ENCODE results near the gene EPN2. TPM values are rescaled to one million over a fixed set of nuclear protein-coding genes. Genes with fewer than 3 reads are reported as not detected.

The EPN2 gene
- total and polyA plus RNA-seq, 2 experiments from 2014 or later = 34.0 to 149 TPM

DNA sequence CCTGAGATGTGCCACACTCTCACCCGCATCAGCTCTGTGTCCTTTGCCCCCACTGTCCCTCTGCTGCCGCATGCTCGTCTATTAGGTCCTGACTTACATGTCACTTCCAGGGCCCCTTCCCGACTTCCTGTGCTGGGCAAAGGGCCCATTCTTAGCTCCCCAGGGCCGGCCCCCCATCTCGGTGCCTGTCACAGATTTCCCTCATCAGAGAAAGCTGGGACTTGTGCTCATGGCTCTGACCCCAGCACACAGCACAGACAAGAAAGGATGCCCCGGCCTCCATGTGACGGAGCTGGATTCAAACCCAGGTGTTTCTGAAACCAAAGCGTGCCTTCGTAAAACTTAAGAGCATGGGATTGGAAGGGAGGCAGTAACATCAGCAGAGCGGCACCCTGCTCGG lies 135.3 kb downstream of the EPN2 start:
- no peak for TF ChIP-seq ZNF331 (CRISPR knock-in tag; IDR thresholded peaks at IDR 0.05; ENCODE audit: low read depth)
- H2AFZ ChIP-seq = no peak overlapping the region
- Mint-ChIP-seq H3K9me3 (no peaks in the 10 kb centered on the region; the same call in 2 of the 3 replicates), H3K27me3 (ENCODE audit: insufficient read depth, low read depth, poor library complexity) (peaks cover 6% of the 10 kb centered on the region), H3K4me3 (no peak overlapping the region), H3K27ac (no peak overlapping the region), H3K36me3 (ENCODE audit: low read depth) (no peaks in the 10 kb centered on the region; the same call in 2 of the 3 replicates), H3K4me1 (peaks cover 16% of the 10 kb centered on the region)
- H3K4me2 ChIP-seq = no peak overlapping the region
- 0 out of 2 replicates have a peak, but pooled peaks cover 7% of the 10 kb centered on the region for H3K79me2 ChIP-seq (replicated peaks; ENCODE audit: insufficient read depth)
- H3K9me2 ChIP-seq (ENCODE audit: insufficient read depth) = no peaks in the 10 kb centered on the region
- no peaks in the 10 kb centered on the region for H4K20me1 ChIP-seq (replicated peaks; ENCODE audit: insufficient read depth)
- no peak overlapping the region for H3K4me3 ChIP-seq
- no peak overlapping the region for H3K27ac ChIP-seq (ENCODE audit: low read depth)
- H3F3A ChIP-seq (replicated peaks; ENCODE audit: low read depth) = no peaks in the 10 kb centered on the region; the same call in 1 of the 2 replicates
- DNase-seq (ENCODE audit: low spot score) (no peak), ATAC-seq (no peak)
- H3K36me3 ChIP-seq (ENCODE audit: insufficient read depth) = no peaks in the 10 kb centered on the region
- H3K27me3 ChIP-seq (ENCODE audit: insufficient read depth) = no peaks in the 10 kb centered on the region
- peaks cover 5% of the 10 kb centered on the region for H3K4me1 ChIP-seq (ENCODE audit: insufficient read depth)

GRCh38 chr17:19372866-19373504 lies 135.8 kb downstream of the EPN2 start:
- Histone ChIP-seq H3K27ac (ENCODE audit: low read depth) (no peak overlapping the region), H3K4me2 (no peak overlapping the region), H3K27me3 (ENCODE audit: insufficient read depth) (no peaks in the 10 kb centered on the region), H3F3A (replicated peaks; ENCODE audit: low read depth) (no peaks in the 10 kb centered on the region; the same call in 1 of the 2 replicates), H3K79me2 (replicated peaks; ENCODE audit: insufficient read depth) (0 out of 2 replicates have a peak, but pooled peaks cover 7% of the 10 kb centered on the region), H3K4me1 (ENCODE audit: insufficient read depth) (peaks cover 5% of the 10 kb centered on the region), H3K36me3 (ENCODE audit: insufficient read depth) (no peaks in the 10 kb centered on the region), H4K20me1 (replicated peaks; ENCODE audit: insufficient read depth) (no peaks in the 10 kb centered on the region), H2AFZ (no peak overlapping the region), H3K4me3 (no peak overlapping the region), H3K9me2 (ENCODE audit: insufficient read depth) (no peaks in the 10 kb centered on the region)
- Mint-ChIP-seq H3K27me3 (ENCODE audit: insufficient read depth, low read depth, poor library complexity) (peaks cover 10% of the 10 kb centered on the region), H3K27ac (no peak overlapping the region), H3K9me3 (no peaks in the 10 kb centered on the region; the same call in 2 of the 3 replicates), H3K36me3 (ENCODE audit: low read depth) (no peaks in the 10 kb centered on the region; the same call in 2 of the 3 replicates), H3K4me1 (peaks cover 16% of the 10 kb centered on the region), H3K4me3 (no peak overlapping the region)
- ATAC-seq (no peak), DNase-seq (ENCODE audit: low spot score) (peak; percentile 31)
- no peak for TF ChIP-seq EZH2phosphoT487 (IDR thresholded peaks at IDR 0.05; ENCODE audit: unreplicated experiment)
- TF ChIP-seq JUNB (IDR thresholded peaks at IDR 0.05; ENCODE audit: unreplicated experiment) = no peak
- TF ChIP-seq, protein P1, sequence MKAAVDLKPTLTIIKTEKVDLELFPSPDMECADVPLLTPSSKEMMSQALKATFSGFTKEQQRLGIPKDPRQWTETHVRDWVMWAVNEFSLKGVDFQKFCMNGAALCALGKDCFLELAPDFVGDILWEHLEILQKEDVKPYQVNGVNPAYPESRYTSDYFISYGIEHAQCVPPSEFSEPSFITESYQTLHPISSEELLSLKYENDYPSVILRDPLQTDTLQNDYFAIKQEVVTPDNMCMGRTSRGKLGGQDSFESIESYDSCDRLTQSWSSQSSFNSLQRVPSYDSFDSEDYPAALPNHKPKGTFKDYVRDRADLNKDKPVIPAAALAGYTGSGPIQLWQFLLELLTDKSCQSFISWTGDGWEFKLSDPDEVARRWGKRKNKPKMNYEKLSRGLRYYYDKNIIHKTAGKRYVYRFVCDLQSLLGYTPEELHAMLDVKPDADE (IDR thresholded peaks at IDR 0.05) = no peak
- no peak for TF ChIP-seq ZNF114 (CRISPR knock-in tag; IDR thresholded peaks at IDR 0.05)
- TF ChIP-seq STAT1 (IDR thresholded peaks at IDR 0.05; ENCODE audit: unreplicated experiment) = no peak
- TF ChIP-seq EZH2 (IDR thresholded peaks at IDR 0.05; ENCODE audit: low read depth, unreplicated experiment) = no peak
- no peak for TF ChIP-seq CREB1 (CRISPR knock-in tag; IDR thresholded peaks at IDR 0.05; ENCODE audit: low read depth)
- TF ChIP-seq, protein P2, sequence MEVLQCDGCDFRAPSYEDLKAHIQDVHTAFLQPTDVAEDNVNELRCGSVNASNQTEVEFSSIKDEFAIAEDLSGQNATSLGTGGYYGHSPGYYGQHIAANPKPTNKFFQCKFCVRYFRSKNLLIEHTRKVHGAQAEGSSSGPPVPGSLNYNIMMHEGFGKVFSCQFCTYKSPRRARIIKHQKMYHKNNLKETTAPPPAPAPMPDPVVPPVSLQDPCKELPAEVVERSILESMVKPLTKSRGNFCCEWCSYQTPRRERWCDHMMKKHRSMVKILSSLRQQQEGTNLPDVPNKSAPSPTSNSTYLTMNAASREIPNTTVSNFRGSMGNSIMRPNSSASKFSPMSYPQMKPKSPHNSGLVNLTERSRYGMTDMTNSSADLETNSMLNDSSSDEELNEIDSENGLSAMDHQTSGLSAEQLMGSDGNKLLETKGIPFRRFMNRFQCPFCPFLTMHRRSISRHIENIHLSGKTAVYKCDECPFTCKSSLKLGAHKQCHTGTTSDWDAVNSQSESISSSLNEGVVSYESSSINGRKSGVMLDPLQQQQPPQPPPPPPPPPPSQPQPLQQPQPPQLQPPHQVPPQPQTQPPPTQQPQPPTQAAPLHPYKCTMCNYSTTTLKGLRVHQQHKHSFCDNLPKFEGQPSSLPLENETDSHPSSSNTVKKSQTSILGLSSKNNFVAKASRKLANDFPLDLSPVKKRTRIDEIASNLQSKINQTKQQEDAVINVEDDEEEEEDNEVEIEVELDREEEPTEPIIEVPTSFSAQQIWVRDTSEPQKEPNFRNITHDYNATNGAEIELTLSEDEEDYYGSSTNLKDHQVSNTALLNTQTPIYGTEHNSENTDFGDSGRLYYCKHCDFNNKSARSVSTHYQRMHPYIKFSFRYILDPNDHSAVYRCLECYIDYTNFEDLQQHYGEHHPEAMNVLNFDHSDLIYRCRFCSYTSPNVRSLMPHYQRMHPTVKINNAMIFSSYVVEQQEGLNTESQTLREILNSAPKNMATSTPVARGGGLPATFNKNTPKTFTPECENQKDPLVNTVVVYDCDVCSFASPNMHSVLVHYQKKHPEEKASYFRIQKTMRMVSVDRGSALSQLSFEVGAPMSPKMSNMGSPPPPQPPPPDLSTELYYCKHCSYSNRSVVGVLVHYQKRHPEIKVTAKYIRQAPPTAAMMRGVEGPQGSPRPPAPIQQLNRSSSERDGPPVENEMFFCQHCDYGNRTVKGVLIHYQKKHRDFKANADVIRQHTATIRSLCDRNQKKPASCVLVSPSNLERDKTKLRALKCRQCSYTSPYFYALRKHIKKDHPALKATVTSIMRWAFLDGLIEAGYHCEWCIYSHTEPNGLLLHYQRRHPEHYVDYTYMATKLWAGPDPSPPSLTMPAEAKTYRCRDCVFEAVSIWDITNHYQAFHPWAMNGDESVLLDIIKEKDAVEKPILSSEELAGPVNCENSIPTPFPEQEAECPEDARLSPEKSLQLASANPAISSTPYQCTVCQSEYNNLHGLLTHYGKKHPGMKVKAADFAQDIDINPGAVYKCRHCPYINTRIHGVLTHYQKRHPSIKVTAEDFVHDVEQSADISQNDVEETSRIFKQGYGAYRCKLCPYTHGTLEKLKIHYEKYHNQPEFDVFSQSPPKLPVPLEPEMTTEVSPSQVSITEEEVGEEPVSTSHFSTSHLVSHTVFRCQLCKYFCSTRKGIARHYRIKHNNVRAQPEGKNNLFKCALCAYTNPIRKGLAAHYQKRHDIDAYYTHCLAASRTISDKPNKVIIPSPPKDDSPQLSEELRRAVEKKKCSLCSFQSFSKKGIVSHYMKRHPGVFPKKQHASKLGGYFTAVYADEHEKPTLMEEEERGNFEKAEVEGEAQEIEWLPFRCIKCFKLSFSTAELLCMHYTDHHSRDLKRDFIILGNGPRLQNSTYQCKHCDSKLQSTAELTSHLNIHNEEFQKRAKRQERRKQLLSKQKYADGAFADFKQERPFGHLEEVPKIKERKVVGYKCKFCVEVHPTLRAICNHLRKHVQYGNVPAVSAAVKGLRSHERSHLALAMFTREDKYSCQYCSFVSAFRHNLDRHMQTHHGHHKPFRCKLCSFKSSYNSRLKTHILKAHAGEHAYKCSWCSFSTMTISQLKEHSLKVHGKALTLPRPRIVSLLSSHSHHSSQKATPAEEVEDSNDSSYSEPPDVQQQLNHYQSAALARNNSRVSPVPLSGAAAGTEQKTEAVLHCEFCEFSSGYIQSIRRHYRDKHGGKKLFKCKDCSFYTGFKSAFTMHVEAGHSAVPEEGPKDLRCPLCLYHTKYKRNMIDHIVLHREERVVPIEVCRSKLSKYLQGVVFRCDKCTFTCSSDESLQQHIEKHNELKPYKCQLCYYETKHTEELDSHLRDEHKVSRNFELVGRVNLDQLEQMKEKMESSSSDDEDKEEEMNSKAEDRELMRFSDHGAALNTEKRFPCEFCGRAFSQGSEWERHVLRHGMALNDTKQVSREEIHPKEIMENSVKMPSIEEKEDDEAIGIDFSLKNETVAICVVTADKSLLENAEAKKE (CRISPR knock-in tag; IDR thresholded peaks at IDR 0.05) = no peak
- no peak for TF ChIP-seq NANOG (IDR thresholded peaks at IDR 0.05; ENCODE audit: borderline replicate concordance)
- TF ChIP-seq, protein P3, sequence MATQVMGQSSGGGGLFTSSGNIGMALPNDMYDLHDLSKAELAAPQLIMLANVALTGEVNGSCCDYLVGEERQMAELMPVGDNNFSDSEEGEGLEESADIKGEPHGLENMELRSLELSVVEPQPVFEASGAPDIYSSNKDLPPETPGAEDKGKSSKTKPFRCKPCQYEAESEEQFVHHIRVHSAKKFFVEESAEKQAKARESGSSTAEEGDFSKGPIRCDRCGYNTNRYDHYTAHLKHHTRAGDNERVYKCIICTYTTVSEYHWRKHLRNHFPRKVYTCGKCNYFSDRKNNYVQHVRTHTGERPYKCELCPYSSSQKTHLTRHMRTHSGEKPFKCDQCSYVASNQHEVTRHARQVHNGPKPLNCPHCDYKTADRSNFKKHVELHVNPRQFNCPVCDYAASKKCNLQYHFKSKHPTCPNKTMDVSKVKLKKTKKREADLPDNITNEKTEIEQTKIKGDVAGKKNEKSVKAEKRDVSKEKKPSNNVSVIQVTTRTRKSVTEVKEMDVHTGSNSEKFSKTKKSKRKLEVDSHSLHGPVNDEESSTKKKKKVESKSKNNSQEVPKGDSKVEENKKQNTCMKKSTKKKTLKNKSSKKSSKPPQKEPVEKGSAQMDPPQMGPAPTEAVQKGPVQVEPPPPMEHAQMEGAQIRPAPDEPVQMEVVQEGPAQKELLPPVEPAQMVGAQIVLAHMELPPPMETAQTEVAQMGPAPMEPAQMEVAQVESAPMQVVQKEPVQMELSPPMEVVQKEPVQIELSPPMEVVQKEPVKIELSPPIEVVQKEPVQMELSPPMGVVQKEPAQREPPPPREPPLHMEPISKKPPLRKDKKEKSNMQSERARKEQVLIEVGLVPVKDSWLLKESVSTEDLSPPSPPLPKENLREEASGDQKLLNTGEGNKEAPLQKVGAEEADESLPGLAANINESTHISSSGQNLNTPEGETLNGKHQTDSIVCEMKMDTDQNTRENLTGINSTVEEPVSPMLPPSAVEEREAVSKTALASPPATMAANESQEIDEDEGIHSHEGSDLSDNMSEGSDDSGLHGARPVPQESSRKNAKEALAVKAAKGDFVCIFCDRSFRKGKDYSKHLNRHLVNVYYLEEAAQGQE (IDR thresholded peaks at IDR 0.05; ENCODE audit: unreplicated experiment) = no peak
